HG02973 (cell line): ENCODE data around the gene SLF1.
"Not testable (repeated sequence)": the region's sequence is repeated elsewhere in the genome, so short reads cannot be mapped to it uniquely, and the experiment has no call there.

Experiments used
- ATAC-seq: cut with Tn5 transposase; IDR thresholded peaks from one replicate; pipeline ENCODE4 v1.9.1; 2021; ENCODE audit warnings: moderate library complexity; ENCODE audit not compliant: unreplicated experiment

SLF1 gene

DNA sequence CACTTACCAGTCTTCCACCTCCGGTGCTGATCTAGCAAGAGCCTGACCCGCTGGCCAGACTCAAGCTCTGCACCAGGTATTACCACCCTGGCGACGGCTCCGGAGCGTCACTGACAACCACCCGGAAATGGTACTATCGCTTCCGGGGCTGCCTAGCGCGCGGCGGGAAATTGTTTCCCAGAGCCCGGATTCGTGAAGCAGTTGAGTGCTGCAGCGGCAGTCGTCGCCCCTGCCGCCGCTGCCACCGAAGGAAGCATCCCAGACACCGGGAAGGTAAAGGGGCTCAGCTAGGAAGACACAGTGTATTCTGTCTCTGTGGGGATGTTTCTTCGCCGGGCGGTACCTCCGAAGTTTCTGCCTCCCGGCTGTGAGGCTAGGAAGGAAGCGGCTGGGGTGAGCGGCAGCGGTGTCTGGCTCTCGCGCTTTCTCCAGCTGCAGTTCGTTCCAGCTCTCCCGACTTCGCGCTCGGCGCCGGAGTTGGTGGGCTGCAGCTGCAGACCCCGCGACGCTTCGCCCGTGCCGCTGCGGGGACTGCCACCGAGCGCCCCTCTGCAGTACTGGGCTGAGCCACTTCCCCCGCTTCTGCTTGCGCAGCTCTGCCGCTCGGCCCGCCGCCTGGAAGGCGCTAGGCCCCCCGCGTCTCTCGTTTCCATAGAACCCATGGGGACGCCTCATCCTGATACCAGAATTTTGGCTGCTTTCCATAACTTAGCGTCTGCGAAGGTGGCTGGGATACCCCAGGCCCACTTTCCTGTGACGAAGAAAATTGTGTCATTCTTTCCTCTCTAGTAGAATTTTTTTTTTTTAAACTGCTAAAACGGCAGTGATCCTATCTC, at the start of gene SLF1, which contains the start of gene KIAA0825:
Gene SLF1, plus strand, starts transcription at position 177 of the 836 bp plus-strand sequence. CDS start 10,142 bp downstream, outside the sequence.
Gene KIAA0825, minus strand, starts transcription at position 112 of the 836 bp plus-strand sequence. CDS start 81,478 bp downstream, outside the sequence.
- ATAC-seq: peak; percentile 93

- ATAC-seq: no peak
Measured at GRCh38 chr5:94571415-94571814, 47.1 kb upstream of the SLF1 start.

GRCh38 chr5:94573349-94573748, 45.1 kb upstream of the SLF1 start:
- ATAC-seq: not testable (repeated sequence)

- ATAC-seq: no peak
Measured at GRCh38 chr5:94575196-94575595, 43.3 kb upstream of the SLF1 start.

- ATAC-seq: peak; percentile 53
Measured at GRCh38 chr5:94577466-94578245, 40.8 kb upstream of the SLF1 start.

GRCh38 chr5:94595281-94595840, 23.1 kb upstream of the SLF1 start:
- no peak for ATAC-seq

DNA sequence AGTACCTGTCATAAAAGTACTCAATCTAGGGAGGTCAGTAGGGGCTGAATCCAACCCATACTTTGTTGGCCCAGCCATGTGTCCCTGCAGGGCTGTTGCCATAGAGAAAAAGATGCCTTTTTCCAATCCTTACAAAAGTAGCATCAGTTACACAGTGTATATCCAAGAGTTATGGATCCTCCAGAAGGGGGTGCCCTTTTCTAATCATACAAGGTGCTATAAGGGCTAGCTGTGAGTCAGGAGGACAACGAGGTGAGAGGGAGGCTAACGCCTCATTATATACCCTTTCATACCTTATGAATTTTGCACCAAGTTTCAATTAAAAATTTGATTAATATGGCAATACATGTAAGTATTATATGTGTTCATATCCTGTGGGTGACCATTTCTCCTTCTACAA, 4.9 kb upstream of the SLF1 start:
- no peak for ATAC-seq

- ATAC-seq: no peak
Measured at GRCh38 chr5:94614156-94614805, 4.2 kb upstream of the SLF1 start.

DNA sequence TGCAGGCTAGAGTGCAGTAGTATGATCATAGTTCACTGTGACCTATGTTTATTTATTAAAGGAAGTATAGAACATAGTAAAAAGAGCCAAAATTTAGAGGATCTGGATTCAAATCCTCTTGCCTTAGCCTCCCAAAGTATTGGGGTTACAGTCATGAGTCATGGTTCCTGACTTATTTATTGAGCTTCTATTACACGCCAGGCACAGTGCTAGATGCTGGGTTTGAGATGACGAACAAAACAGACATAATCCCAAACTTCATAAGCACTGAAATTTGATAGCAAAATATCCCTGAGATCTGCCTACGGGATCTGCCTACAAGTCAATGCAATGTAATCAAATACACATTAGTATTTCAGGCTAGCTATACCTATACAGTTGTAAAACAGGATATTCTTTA, 2.6 kb upstream of the SLF1 start:
- ATAC-seq: no peak

GRCh38 chr5:94618029-94618492, 408 bp upstream of the SLF1 start:
- peak; percentile 31 for ATAC-seq

GRCh38 chr5:94620256-94620655, 1.8 kb downstream of the SLF1 start:
- no peak for ATAC-seq

- ATAC-seq: no peak
Measured at GRCh38 chr5:94621763-94622162, 3.3 kb downstream of the SLF1 start.

DNA sequence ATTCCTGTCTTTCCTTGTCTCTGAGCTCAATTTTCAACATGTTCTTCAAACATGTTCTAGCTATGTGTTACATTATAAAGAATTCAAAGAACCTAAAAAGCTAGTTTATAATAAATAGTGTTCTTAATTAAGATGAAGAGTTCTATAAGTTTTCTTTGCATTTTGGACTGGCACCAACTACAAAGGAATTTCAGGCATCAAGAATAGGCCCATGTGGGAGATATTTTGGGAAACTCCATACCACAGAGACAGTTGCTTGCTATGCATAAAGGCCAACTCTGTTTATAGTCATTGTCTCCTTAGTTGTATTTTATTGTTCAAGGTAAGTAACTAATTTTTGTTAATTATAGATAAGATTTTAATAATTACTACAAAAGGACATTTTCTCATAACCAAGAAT, 4.5 kb downstream of the SLF1 start:
- no peak for ATAC-seq

DNA sequence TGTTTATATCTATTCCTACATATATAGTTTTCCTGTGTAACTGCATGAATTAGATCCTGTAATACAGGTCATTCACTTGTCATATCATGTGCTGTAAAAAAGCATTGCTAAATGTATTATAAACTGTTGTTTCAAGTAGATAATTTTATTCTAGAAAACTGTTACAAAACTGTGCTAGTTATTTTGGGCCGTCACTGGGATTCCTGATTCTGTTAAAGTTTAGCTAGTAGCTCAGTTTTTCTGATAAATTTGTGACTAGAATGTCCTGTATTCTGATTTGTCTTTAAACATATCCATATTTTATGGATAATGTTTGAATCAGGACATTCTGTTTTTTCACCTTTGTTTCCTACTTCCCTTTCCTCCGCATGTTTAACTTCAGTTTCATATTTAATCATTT, 5.4 kb downstream of the SLF1 start:
- ATAC-seq: no peak

GRCh38 chr5:94627191-94627590, 8.7 kb downstream of the SLF1 start:
- ATAC-seq: no peak

GRCh38 chr5:94632024-94632423, 13.6 kb downstream of the SLF1 start:
- ATAC-seq: peak; percentile 98

DNA sequence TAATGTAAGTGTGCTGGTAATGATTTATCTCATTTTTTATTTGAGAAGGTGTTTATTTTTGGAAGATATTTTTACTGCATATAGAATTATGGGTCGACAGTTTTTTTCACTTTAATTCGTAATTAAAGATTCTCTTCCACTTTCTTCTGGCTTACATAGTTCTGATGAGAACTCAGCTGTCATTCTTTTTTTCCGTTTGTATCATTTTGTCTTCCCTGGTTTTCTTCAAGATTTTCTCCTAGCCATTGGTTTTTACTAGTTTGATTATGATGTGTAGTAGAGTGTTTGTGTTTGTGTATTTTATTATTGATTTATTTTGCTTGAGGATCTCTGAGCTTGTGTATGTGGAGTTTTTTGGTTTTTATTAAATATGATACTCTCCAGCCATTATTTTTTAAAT, 21.7 kb downstream of the SLF1 start:
- ATAC-seq: no peak

DNA sequence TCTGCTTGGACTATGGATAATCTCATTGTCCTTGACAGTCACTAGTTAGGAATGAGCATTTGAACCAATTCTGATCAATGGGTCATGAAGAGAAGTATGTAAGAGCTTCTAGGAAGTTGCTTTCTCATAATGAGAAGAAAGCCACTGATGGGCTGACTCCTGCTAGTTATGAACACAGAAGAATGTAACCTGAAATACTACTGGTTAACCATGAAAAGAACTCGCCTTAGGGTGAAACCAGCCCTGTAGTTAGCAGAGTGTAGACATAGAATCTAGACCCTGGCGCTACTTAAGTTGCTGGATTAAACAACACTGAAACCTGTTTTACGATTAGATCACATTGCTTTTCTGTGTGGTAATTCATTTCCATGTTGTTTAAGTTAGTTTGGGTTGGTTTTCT, 26.6 kb downstream of the SLF1 start:
- no peak for ATAC-seq

GRCh38 chr5:94646758-94647157, 28.3 kb downstream of the SLF1 start:
- no peak for ATAC-seq

- no peak for ATAC-seq
Measured at GRCh38 chr5:94649874-94650273, 31.4 kb downstream of the SLF1 start.

- no peak for ATAC-seq
Measured at GRCh38 chr5:94658272-94658671, 39.8 kb downstream of the SLF1 start.
